ENCODE results near the gene ADISSP. TPM values are rescaled to one million over a fixed set of nuclear protein-coding genes. Genes with fewer than 3 reads are reported as not detected.

The ADISSP gene
- total and polyA plus RNA-seq, 2 of the 13 experiments (the other 11 are each of a cell fraction or from before 2014, with no cell fraction given): 38.3 to 90.6 TPM

DNA sequence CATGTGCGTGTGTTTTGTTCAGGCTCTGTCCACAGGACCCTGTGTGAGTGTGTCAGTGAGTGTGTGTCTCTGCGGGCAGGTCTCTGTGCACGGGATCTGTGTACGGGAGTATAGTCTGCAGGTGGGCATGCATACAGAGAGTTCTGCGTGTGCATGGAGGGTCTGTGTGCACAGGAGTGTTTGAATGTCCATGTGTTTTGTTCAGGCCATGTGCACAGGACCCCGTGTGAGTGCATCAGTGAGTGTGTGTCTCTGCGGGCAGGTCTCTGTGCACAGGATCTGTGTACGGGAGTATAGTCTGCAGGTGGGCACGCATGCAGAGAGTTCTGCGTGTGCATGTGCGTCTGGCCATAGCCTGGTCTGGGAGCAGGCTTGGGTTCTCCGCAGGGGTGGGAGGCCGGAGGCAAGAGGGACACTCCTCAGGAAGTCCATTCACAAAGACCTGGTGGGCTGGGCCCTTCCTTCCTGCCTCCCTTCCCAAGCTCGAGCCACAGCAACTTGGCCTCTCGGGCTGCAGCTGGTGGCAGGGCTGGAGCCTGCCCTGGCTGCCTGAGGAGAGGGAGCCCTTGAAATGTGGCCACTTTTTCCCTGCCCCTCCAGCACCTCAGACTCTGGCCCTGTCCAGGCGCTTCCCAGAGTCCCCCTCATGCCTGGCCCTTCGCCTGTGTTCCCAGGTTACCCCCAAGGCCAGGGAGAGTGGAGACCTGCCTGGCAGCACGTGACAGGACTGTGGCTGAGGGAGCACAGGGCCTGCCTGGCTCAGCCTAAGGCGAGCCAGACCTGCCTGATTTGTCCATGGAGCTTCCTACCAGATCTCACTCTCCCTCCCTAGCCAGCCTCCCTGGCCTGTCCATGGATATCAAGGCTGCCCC lies 28.3 kb downstream of the ADISSP start (continued):
- TF ChIP-seq, protein P1, sequence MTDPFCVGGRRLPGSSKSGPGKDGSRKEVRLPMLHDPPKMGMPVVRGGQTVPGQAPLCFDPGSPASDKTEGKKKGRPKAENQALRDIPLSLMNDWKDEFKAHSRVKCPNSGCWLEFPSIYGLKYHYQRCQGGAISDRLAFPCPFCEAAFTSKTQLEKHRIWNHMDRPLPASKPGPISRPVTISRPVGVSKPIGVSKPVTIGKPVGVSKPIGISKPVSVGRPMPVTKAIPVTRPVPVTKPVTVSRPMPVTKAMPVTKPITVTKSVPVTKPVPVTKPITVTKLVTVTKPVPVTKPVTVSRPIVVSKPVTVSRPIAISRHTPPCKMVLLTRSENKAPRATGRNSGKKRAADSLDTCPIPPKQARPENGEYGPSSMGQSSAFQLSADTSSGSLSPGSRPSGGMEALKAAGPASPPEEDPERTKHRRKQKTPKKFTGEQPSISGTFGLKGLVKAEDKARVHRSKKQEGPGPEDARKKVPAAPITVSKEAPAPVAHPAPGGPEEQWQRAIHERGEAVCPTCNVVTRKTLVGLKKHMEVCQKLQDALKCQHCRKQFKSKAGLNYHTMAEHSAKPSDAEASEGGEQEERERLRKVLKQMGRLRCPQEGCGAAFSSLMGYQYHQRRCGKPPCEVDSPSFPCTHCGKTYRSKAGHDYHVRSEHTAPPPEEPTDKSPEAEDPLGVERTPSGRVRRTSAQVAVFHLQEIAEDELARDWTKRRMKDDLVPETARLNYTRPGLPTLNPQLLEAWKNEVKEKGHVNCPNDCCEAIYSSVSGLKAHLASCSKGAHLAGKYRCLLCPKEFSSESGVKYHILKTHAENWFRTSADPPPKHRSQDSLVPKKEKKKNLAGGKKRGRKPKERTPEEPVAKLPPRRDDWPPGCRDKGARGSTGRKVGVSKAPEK (CRISPR knock-in tag; IDR thresholded peaks at IDR 0.05; ENCODE audit: borderline replicate concordance): no peak
- TF ChIP-seq CBX5 (CRISPR knock-in tag; IDR thresholded peaks at IDR 0.05; ENCODE audit: borderline replicate concordance) (no peak), SIN3A (IDR thresholded peaks at IDR 0.05; ENCODE audit: borderline replicate concordance, low read depth, low read length) (no peak), ZSCAN9 (CRISPR knock-in tag; IDR thresholded peaks at IDR 0.05; ENCODE audit: borderline replicate concordance) (0 out of 2 replicates have a peak, but pooled peaks have one; percentile 37), MLLT10 (CRISPR knock-in tag; IDR thresholded peaks at IDR 0.05) (no peak), REL (CRISPR knock-in tag; conservative IDR thresholded peaks at IDR 0.05) (no peak; the same call in none of the 2 replicates), ARID5B (CRISPR knock-in tag; IDR thresholded peaks at IDR 0.05) (peak; percentile 26; the same call in 1 of the 2 replicates), STAG1 (CRISPR knock-in tag; IDR thresholded peaks at IDR 0.05) (no peak; the same call in 1 of the 2 replicates), ZSCAN21 (CRISPR knock-in tag; IDR thresholded peaks at IDR 0.05; ENCODE audit: borderline replicate concordance) (0 out of 2 replicates have a peak, but pooled peaks have one; percentile 86), SAP130 (CRISPR knock-in tag; IDR thresholded peaks at IDR 0.05; ENCODE audit: low read depth) (peak; percentile 47; the same call in 1 of the 2 replicates), ZNF574 (CRISPR knock-in tag; IDR thresholded peaks at IDR 0.05) (no peak; the same call in 1 of the 2 replicates), PLSCR1 (CRISPR knock-in tag; IDR thresholded peaks at IDR 0.05; ENCODE audit: borderline replicate concordance) (no peak), MYNN (CRISPR knock-in tag; IDR thresholded peaks at IDR 0.05; ENCODE audit: low read depth) (no peak; the same call in 1 of the 2 replicates)
- TF ChIP-seq, protein P2, sequence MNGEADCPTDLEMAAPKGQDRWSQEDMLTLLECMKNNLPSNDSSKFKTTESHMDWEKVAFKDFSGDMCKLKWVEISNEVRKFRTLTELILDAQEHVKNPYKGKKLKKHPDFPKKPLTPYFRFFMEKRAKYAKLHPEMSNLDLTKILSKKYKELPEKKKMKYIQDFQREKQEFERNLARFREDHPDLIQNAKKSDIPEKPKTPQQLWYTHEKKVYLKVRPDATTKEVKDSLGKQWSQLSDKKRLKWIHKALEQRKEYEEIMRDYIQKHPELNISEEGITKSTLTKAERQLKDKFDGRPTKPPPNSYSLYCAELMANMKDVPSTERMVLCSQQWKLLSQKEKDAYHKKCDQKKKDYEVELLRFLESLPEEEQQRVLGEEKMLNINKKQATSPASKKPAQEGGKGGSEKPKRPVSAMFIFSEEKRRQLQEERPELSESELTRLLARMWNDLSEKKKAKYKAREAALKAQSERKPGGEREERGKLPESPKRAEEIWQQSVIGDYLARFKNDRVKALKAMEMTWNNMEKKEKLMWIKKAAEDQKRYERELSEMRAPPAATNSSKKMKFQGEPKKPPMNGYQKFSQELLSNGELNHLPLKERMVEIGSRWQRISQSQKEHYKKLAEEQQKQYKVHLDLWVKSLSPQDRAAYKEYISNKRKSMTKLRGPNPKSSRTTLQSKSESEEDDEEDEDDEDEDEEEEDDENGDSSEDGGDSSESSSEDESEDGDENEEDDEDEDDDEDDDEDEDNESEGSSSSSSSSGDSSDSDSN (CRISPR knock-in tag; IDR thresholded peaks at IDR 0.05): peak; percentile 76; the same call in 1 of the 2 replicates

All from HepG2 (cell line).